HepG2 (cell line): ENCODE data around the gene NEDD4L. TPM values are rescaled to one million over a fixed set of nuclear protein-coding genes. Genes with fewer than 3 reads are reported as not detected.

Experiments
- CBX1 ChIP-seq: IDR thresholded peaks from one replicate; pipeline ENCODE4 v1.6.1; 2016; ENCODE audit warnings: antibody characterized with exemption, low read depth
- CCAR2 ChIP-seq: fragments of 200-400 bp; formaldehyde crosslinking; optimal IDR thresholded peaks from 2 replicates; pipeline ENCODE3; 2018; ENCODE audit warnings: low read depth, mild to moderate bottlenecking, low read length, moderate library complexity
- CEBPG ChIP-seq: IDR thresholded peaks from 2 replicates; pipeline ENCODE4 v1.6.1; 2016
- GATAD1 ChIP-seq: IDR thresholded peaks from 2 replicates; pipeline ENCODE4 v1.6.1; 2016; ENCODE audit warnings: missing genetic modification reagents, missing compliant biosample characterization
- KLF13 ChIP-seq: sonication (generic); formaldehyde crosslinking; IDR thresholded peaks from 2 replicates; pipeline ENCODE4 v1.4.0; 2020; ENCODE audit warnings: mild to moderate bottlenecking, missing genetic modification reagents
- NFYB ChIP-seq: sonication (generic); formaldehyde crosslinking; IDR thresholded peaks from 2 replicates; pipeline ENCODE4 v1.4.0; 2020; ENCODE audit warnings: missing genetic modification reagents
- ZFP41 ChIP-seq: sonication (generic); formaldehyde crosslinking; IDR thresholded peaks from 2 replicates; pipeline ENCODE4 v1.4.0; 2020; ENCODE audit warnings: mild to moderate bottlenecking, missing genetic modification reagents, borderline replicate concordance
- ZNF264 ChIP-seq: sonication (generic); formaldehyde crosslinking; IDR thresholded peaks from 2 replicates; pipeline ENCODE4 v1.4.0; 2020; ENCODE audit warnings: missing genetic modification reagents
- ZNF841 ChIP-seq: sonication (generic); formaldehyde crosslinking; IDR thresholded peaks from 2 replicates; pipeline ENCODE4 v1.8.1; 2023; ENCODE audit warnings: missing genetic modification reagents, borderline replicate concordance
- ZSCAN21 ChIP-seq: sonication (generic); formaldehyde crosslinking; IDR thresholded peaks from 2 replicates; pipeline ENCODE4 v1.8.0; 2022; ENCODE audit warnings: mild to moderate bottlenecking, missing genetic modification reagents, moderate library complexity, borderline replicate concordance
- polyA plus RNA-seq, 8 experiments: library from polyadenylated mRNA; depleted of rRNA in 3 of 8; stranded (reverse) in 7 of 8; unstranded in 1 of 8; fragments of >200 nt; fragmentation: Illumina TruSeq in 4 of 8; extraction: Trizol in 4 of 8; gene quantifications; 2 replicates each; pipeline versions ENCODE4 v1.2.1 to v1.2.3, GENCODE V29; 2011 to 2016; ENCODE audit warnings: low read depth in 4 of 8, missing spikeins in 1 of 8, mixed read lengths in 1 of 8; ENCODE audit not compliant: insufficient read depth in 1 of 8
- total RNA-seq, 5 experiments: library from RNA; depleted of rRNA; stranded (reverse); fragments of >200 nt; fragmentation: Illumina TruSeq; extraction: Trizol; gene quantifications; 2 replicates each; pipeline ENCODE4 v1.2.3, GENCODE V29; 2016; ENCODE audit warnings: low read depth in 1 of 5
- TF ChIP-seq, protein P1 (sequence below): sonication (generic); formaldehyde crosslinking; IDR thresholded peaks from 2 replicates; pipeline ENCODE4 v1.5.0; 2020; ENCODE audit warnings: missing genetic modification reagents
- TF ChIP-seq, protein P2 (sequence below): sonication (generic); formaldehyde crosslinking; IDR thresholded peaks from 2 replicates; pipeline ENCODE4 v1.8.0; 2022; ENCODE audit warnings: mild to moderate bottlenecking, missing genetic modification reagents

Gene NEDD4L
- total and polyA plus RNA-seq, 2 of the 13 experiments (the other 11 are each of a cell fraction or from before 2014, with no cell fraction given): 168 to 390 TPM

DNA sequence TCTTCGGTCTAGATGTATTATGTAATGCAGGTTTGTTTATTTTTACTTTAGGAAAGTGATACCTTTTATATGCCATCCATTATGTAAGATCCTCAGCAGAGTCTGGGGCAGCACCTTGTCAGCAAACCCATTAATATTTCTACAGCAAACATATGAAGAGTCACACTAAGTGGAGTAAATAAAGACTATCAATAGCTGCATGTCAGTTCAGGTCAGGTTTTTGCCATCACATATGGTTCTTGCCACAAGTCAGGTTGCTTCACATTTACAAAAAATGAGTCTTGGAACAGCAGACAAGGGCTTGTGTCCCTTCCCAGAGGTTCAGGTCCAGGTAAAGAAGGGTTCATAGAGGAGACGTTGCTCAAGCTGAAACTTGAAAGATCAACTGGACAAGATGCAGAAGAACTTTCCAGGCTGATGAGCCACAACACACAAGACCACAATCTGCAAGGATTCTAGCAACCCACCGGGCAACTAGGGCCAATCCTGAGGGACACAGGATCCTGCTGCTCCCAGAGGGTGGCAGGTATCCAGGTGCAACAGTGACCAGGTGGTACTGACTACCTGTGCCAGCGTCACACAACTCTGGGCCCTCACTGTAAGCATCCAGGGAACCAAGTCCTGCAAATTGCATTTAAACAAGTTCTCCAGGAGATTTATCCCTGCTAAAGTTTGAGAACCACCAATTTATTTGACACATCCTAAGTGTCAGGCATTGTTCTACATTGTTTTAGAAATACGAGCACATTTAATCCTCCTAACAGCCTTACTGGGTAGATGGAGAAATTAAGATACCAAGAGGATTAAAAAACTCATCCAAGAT is 369.0 kb downstream of the NEDD4L start (continued):
- TF ChIP-seq, protein P1, sequence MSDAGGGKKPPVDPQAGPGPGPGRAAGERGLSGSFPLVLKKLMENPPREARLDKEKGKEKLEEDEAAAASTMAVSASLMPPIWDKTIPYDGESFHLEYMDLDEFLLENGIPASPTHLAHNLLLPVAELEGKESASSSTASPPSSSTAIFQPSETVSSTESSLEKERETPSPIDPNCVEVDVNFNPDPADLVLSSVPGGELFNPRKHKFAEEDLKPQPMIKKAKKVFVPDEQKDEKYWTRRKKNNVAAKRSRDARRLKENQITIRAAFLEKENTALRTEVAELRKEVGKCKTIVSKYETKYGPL (CRISPR knock-in tag): peak; percentile 66; the same call in 1 of the 2 replicates
- TF ChIP-seq ZSCAN21 (no peak), CCAR2 (no peak), NFYB (no peak), CEBPG (CRISPR knock-in tag) (peak; percentile 45; the same call in 1 of the 2 replicates), CBX1 (no peak), ZFP41 (CRISPR knock-in tag) (no peak), GATAD1 (no peak), KLF13 (CRISPR knock-in tag) (no peak), ZNF264 (no peak), ZNF841 (CRISPR knock-in tag) (no peak)
- TF ChIP-seq, protein P2, sequence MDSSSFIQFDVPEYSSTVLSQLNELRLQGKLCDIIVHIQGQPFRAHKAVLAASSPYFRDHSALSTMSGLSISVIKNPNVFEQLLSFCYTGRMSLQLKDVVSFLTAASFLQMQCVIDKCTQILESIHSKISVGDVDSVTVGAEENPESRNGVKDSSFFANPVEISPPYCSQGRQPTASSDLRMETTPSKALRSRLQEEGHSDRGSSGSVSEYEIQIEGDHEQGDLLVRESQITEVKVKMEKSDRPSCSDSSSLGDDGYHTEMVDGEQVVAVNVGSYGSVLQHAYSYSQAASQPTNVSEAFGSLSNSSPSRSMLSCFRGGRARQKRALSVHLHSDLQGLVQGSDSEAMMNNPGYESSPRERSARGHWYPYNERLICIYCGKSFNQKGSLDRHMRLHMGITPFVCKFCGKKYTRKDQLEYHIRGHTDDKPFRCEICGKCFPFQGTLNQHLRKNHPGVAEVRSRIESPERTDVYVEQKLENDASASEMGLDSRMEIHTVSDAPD (CRISPR knock-in tag): 0 out of 2 replicates have a peak, but pooled peaks have one; percentile 23
